Frontal cortex (tissue), 4 donors: ENCODE results near the gene CACNA1S. TPM values are rescaled to one million over a fixed set of nuclear protein-coding genes. Genes with fewer than 3 reads are reported as not detected.

ENCODE experiments used
- DNase-seq, 2 donors: peaks; one replicate each; pipeline ENCODE4 v3.0.0; 2012; ENCODE audit warnings: low spot score in 2 of 2
- FAIRE-seq: peaks from 2 replicates; lab custom pipeline; 2012; peaks lifted over from hg19 to GRCh38; lab: Jason Lieb, UNC
- total RNA-seq: library from RNA; depleted of rRNA; stranded (reverse); fragments of >200 nt; gene quantifications from one replicate; pipeline ENCODE4 v1.2.3, GENCODE V29; 2014
- donor health status: control.
- donor health status: control.
- donor health status: control.

Gene CACNA1S
- total RNA-seq, 1 donor from 2014 or later = under 0.01 TPM

GRCh38 chr1:201122321-201122957 lies 10.2 kb upstream of the CACNA1S start:
- no peak for DNase-seq
- FAIRE-seq = no peak

- FAIRE-seq (no peak), DNase-seq (peak in 1 of 2 donors; percentile 58)
These were observed 7.3 kb upstream of the CACNA1S start for GRCh38 chr1:201119206-201120197.

- DNase-seq (no peak), FAIRE-seq (no peak)
These were observed 3.9 kb upstream of the CACNA1S start for GRCh38 chr1:201116091-201116490.

- FAIRE-seq = no peak
These were observed 3.2 kb upstream of the CACNA1S start for GRCh38 chr1:201115390-201115937.

GRCh38 chr1:201114245-201115131 lies 2.3 kb upstream of the CACNA1S start:
- no peak for FAIRE-seq
- peak; percentile 89 to 91 for DNase-seq

More at GRCh38 chr1:201115390-201115937, 3.2 kb upstream of the CACNA1S start:
- DNase-seq = no peak

- FAIRE-seq (no peak), DNase-seq (no peak)
These were observed 1.4 kb upstream of the CACNA1S start for GRCh38 chr1:201113451-201114244.

- DNase-seq (no peak), FAIRE-seq (no peak)
These were observed 700 bp upstream of the CACNA1S start for GRCh38 chr1:201112926-201113325.

GRCh38 chr1:201111672-201112071 lies 554 bp downstream of the CACNA1S start:
- FAIRE-seq (no peak), DNase-seq (no peak)

- FAIRE-seq (no peak), DNase-seq (no peak)
These were observed 1.1 kb downstream of the CACNA1S start for GRCh38 chr1:201111156-201111555.

GRCh38 chr1:201110616-201111015 lies 1.6 kb downstream of the CACNA1S start:
- DNase-seq (no peak), FAIRE-seq (no peak)

- FAIRE-seq = no peak
- no peak for DNase-seq
These were observed 2.1 kb downstream of the CACNA1S start for GRCh38 chr1:201110138-201110537.

- FAIRE-seq = no peak
- no peak for DNase-seq
These were observed 2.6 kb downstream of the CACNA1S start for GRCh38 chr1:201109651-201110050.

- FAIRE-seq (no peak), DNase-seq (peak in 1 of 2 donors; percentile 39)
These were observed 3.6 kb downstream of the CACNA1S start for GRCh38 chr1:201108614-201109013.

GRCh38 chr1:201105688-201106087 lies 6.5 kb downstream of the CACNA1S start:
- no peak for DNase-seq
- FAIRE-seq = no peak

GRCh38 chr1:201104141-201104540 lies 8.1 kb downstream of the CACNA1S start:
- no peak for FAIRE-seq
- no peak for DNase-seq

GRCh38 chr1:201103666-201104065 lies 8.6 kb downstream of the CACNA1S start:
- no peak for FAIRE-seq
- DNase-seq = no peak

- no peak for FAIRE-seq
- no peak for DNase-seq
These were observed 11.9 kb downstream of the CACNA1S start for GRCh38 chr1:201100169-201100930.

- FAIRE-seq (no peak), DNase-seq (no peak)
These were observed 13.1 kb downstream of the CACNA1S start for GRCh38 chr1:201098992-201099677.
